Measurements from ENCODE around the gene DDX42. TPM values are rescaled to one million over a fixed set of nuclear protein-coding genes. Genes with fewer than 3 reads are reported as not detected.

DDX42 gene
- total RNA-seq, 1 experiment from 2014 or later, result 184 TPM

GRCh38 chr17:63847525-63848249, 73.7 kb downstream of the DDX42 start:
- Histone ChIP-seq H2BK15ac (ENCODE audit: low read depth, low read length) (no peak overlapping the region), H3K79me1 (ENCODE audit: insufficient read depth, low read depth, low read length, poor library complexity, severe bottlenecking) (no peaks in the 10 kb centered on the region), H2BK120ac (ENCODE audit: low read depth, low read length, poor library complexity, severe bottlenecking) (no peak overlapping the region), H3K4me1 (ENCODE audit: insufficient read depth, low read length) (no peaks in the 10 kb centered on the region), H3K23ac (ENCODE audit: insufficient read length, low read depth, low read length) (no peak overlapping the region), H4K5ac (ENCODE audit: insufficient read length, low read depth, low read length) (no peak overlapping the region), H3K23me2 (ENCODE audit: insufficient read length, low read depth, low read length, poor library complexity, severe bottlenecking) (no peaks in the 10 kb centered on the region), H3K56ac (ENCODE audit: insufficient read length, low read depth, low read length) (no peak overlapping the region), H3K27ac (ENCODE audit: insufficient read length, low read depth, low read length) (no peak overlapping the region), H3K9ac (ENCODE audit: extremely low read depth, insufficient read length, low read length) (no peak overlapping the region), H3K4me2 (ENCODE audit: insufficient read depth, insufficient read length, low read length) (no peak overlapping the region), H4K8ac (replicated peaks; ENCODE audit: insufficient read length, low read depth, low read length) (no peak overlapping the region), H2AK5ac (ENCODE audit: insufficient read length, low read length) (no peak overlapping the region), H2BK12ac (ENCODE audit: insufficient read length, low read depth, low read length) (no peak overlapping the region), H2BK5ac (ENCODE audit: insufficient read length, low read length) (no peak overlapping the region), H3T11ph (ENCODE audit: low read length) (no peak overlapping the region), H2AFZ (ENCODE audit: low read length) (no peak overlapping the region), H3K18ac (ENCODE audit: insufficient read length, low read depth, low read length) (no peak overlapping the region), H2BK20ac (ENCODE audit: low read depth, low read length, poor library complexity, severe bottlenecking) (no peak overlapping the region), H4K20me1 (ENCODE audit: control insufficient read depth, insufficient read depth, insufficient read length) (no peaks in the 10 kb centered on the region), H3K4ac (ENCODE audit: low read depth, low read length) (no peak overlapping the region), H3K27me3 (ENCODE audit: insufficient read depth, low read length) (peaks cover 4% of the 10 kb centered on the region; the same call in 1 of the 2 replicates), H4K91ac (ENCODE audit: insufficient read length, low read depth, low read length) (no peak overlapping the region), H3K79me2 (ENCODE audit: insufficient read depth, low read length) (no peaks in the 10 kb centered on the region), H3K14ac (ENCODE audit: insufficient read depth, low read length) (no peak overlapping the region), H3K9me3 (ENCODE audit: control insufficient read depth, low read depth, low read length) (no peaks in the 10 kb centered on the region)
- Mint-ChIP-seq H3K27ac (no peak overlapping the region), H3K27me3 (ENCODE audit: low read depth) (peaks cover 67% of the 10 kb centered on the region), H3K4me3 (no peak overlapping the region), H3K9me3 (peaks cover 8 to 15% of the 10 kb centered on the region in 2 experiments), H3K4me1 (peaks cover 2 to 10% of the 10 kb centered on the region in 2 experiments; a peak in 3 of 4 replicates), H3K36me3 (ENCODE audit: insufficient read depth in 1 of 3, low read depth in 3 of 3) (peaks cover 0 to 10% (median 3%) of the 10 kb centered on the region in 3 experiments; a peak in 4 of 7 replicates)
- DNase-seq, result no peak
- no CpG with 5 or more reads among the region's 3 CpGs for WGBS (ENCODE audit: extremely low coverage, insufficient read length, low lambda C conversion rate)
- TF ChIP-seq, protein P1, sequence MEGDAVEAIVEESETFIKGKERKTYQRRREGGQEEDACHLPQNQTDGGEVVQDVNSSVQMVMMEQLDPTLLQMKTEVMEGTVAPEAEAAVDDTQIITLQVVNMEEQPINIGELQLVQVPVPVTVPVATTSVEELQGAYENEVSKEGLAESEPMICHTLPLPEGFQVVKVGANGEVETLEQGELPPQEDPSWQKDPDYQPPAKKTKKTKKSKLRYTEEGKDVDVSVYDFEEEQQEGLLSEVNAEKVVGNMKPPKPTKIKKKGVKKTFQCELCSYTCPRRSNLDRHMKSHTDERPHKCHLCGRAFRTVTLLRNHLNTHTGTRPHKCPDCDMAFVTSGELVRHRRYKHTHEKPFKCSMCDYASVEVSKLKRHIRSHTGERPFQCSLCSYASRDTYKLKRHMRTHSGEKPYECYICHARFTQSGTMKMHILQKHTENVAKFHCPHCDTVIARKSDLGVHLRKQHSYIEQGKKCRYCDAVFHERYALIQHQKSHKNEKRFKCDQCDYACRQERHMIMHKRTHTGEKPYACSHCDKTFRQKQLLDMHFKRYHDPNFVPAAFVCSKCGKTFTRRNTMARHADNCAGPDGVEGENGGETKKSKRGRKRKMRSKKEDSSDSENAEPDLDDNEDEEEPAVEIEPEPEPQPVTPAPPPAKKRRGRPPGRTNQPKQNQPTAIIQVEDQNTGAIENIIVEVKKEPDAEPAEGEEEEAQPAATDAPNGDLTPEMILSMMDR (conservative IDR thresholded peaks at IDR 0.05), result no peak
